ENCODE measurements around the gene ATE1.

GRCh38 chr10:121844537-121844936 is 83.3 kb downstream of the ATE1 start:
- TF ChIP-seq, protein P1, sequence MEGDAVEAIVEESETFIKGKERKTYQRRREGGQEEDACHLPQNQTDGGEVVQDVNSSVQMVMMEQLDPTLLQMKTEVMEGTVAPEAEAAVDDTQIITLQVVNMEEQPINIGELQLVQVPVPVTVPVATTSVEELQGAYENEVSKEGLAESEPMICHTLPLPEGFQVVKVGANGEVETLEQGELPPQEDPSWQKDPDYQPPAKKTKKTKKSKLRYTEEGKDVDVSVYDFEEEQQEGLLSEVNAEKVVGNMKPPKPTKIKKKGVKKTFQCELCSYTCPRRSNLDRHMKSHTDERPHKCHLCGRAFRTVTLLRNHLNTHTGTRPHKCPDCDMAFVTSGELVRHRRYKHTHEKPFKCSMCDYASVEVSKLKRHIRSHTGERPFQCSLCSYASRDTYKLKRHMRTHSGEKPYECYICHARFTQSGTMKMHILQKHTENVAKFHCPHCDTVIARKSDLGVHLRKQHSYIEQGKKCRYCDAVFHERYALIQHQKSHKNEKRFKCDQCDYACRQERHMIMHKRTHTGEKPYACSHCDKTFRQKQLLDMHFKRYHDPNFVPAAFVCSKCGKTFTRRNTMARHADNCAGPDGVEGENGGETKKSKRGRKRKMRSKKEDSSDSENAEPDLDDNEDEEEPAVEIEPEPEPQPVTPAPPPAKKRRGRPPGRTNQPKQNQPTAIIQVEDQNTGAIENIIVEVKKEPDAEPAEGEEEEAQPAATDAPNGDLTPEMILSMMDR (IDR thresholded peaks at IDR 0.05; ENCODE audit: extremely low read depth in 1 of 2, insufficient read depth in 1 of 2, low read depth in 1 of 2, low read length in 2 of 2), result no peak
- no peak for TF ChIP-seq POLR2A (IDR thresholded peaks at IDR 0.05; ENCODE audit: low read depth, low read length)
- TF ChIP-seq POLR2AphosphoS5 (IDR thresholded peaks at IDR 0.05; ENCODE audit: insufficient read depth, low read depth, low read length), result no peak
- no peak for TF ChIP-seq JUN (IDR thresholded peaks at IDR 0.05; ENCODE audit: borderline replicate concordance, insufficient read depth, insufficient read length, low read depth)
- TF ChIP-seq MYC (IDR thresholded peaks at IDR 0.05; ENCODE audit: low read depth, low read length), result no peak
- TF ChIP-seq, protein P2, sequence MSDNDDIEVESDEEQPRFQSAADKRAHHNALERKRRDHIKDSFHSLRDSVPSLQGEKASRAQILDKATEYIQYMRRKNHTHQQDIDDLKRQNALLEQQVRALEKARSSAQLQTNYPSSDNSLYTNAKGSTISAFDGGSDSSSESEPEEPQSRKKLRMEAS (IDR thresholded peaks at IDR 0.05; ENCODE audit: insufficient read depth, insufficient read length), result no peak
- TF ChIP-seq EZH2 (IDR thresholded peaks at IDR 0.05; ENCODE audit: borderline replicate concordance, low read depth, low read length, severe bottlenecking), result no peak
- TF ChIP-seq FOS (IDR thresholded peaks at IDR 0.05; ENCODE audit: borderline replicate concordance, insufficient read depth, low read length), result no peak
- no peak for TF ChIP-seq GATA2 (IDR thresholded peaks at IDR 0.05; ENCODE audit: insufficient read depth, insufficient read length, low read depth, low read length)
